HG03571 (cell line): ENCODE measurements around the gene CCDC82.
"Not testable (repeated sequence)": the region's sequence is repeated elsewhere in the genome, so short reads cannot be mapped to it uniquely, and the experiment has no call there.

Experiments used
- ATAC-seq: cut with Tn5 transposase; IDR thresholded peaks from one replicate; pipeline ENCODE4 v1.9.1; 2021; ENCODE audit not compliant: unreplicated experiment

CCDC82 gene

GRCh38 chr11:96389720-96390487 is at the start of gene CCDC82, which contains the start of gene JRKL:
TSS of gene CCDC82 (minus strand) at chr11:96389912. CDS start at chr11:96384747, 5,165 bp downstream.
TSS of gene JRKL (plus strand) at chr11:96390013. CDS start at chr11:96390650, 637 bp downstream.
- peak; percentile 94 for ATAC-seq

- not testable (repeated sequence) for ATAC-seq
Measured at GRCh38 chr11:96432654-96433053, 42.9 kb upstream of the CCDC82 start.

- no peak for ATAC-seq
Measured at GRCh38 chr11:96430668-96431067, 41.0 kb upstream of the CCDC82 start.

- no peak for ATAC-seq
Measured at GRCh38 chr11:96424693-96425092, 35.0 kb upstream of the CCDC82 start.

GRCh38 chr11:96413408-96413807 is 23.7 kb upstream of the CCDC82 start:
- no peak for ATAC-seq

DNA sequence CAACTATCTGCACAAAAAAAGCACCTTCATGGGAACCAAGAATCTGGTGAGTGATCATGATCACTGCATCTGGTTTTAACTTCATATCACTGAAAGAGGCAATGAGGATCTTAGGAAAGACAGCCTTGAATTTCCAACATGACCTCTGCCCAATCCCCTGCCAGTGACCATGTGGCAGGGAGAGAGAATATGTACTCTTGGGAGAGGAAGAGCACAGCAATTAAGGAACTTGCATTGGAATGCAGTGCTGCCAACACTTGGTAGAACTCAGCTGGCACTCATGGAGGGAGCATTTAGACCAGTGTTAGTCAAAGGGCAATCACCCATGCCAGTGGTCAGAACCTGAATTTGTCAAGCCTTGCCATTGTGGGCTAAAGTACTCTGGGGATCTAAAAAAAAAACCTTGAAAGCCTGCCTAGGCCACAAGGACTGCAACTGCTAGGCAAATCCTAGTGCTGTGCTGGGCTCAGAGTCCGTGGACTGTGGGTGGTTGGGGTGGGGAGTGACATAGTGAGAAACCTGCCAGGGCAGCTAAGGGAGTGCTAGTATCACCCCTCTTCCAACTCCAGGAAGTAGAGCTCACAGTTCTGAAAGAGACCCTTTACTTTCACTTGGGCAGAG is 23.2 kb upstream of the CCDC82 start:
- no peak for ATAC-seq

GRCh38 chr11:96411412-96411811 is 21.7 kb upstream of the CCDC82 start:
- ATAC-seq = not testable (repeated sequence)

- ATAC-seq = no peak
Measured at GRCh38 chr11:96400697-96401096, 11.0 kb upstream of the CCDC82 start.

GRCh38 chr11:96397863-96398262 is 8.2 kb upstream of the CCDC82 start:
- ATAC-seq = no peak

DNA sequence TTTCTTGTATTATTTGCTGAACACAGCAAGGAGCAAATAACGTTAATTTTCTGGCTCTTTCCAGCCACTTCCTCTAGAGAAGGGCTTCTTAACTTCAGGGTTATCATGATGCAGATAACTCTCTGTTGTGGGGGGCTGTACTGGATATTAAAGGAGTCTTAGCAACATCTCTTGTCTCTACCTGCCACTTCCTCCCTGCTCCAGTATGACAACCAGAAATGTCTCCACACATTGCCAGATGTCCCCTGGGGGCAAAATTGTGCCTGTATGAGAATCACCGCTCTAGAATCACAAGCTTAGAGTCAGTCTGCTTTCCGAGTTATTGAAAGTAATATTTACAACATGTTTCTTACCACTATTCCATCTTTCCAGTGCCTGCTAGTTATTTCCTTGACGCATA is 6.9 kb upstream of the CCDC82 start:
- ATAC-seq = no peak

- ATAC-seq = no peak
Measured at GRCh38 chr11:96394773-96395172, 5.1 kb upstream of the CCDC82 start.

DNA sequence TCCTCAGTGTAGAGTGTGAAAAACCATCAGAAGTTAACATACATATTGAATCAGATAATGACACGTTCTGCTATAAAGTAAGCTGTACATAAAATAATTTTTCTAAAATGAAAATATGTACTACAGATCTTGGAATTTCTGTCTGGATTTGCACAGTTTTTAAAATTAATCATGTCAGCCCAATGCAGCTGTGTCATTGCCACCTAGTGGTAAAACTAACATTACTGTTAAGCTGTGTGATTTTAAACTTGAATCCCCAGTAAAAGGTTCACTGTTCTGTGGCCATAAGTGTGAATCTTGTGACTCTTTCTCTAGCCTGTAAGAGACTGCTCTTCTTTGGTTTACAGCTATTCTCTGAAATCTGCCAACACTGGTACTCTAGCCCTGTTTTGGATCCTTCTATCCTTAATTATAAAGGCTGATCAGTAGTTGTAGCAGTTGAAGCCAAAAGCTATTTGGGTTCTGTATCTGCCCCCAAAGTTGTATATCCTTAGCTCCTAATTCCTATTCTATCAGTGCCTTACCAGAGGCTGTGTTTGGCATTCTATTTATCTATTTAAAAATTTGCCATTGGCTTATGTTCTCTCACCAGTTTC is 4.1 kb upstream of the CCDC82 start:
- no peak for ATAC-seq

DNA sequence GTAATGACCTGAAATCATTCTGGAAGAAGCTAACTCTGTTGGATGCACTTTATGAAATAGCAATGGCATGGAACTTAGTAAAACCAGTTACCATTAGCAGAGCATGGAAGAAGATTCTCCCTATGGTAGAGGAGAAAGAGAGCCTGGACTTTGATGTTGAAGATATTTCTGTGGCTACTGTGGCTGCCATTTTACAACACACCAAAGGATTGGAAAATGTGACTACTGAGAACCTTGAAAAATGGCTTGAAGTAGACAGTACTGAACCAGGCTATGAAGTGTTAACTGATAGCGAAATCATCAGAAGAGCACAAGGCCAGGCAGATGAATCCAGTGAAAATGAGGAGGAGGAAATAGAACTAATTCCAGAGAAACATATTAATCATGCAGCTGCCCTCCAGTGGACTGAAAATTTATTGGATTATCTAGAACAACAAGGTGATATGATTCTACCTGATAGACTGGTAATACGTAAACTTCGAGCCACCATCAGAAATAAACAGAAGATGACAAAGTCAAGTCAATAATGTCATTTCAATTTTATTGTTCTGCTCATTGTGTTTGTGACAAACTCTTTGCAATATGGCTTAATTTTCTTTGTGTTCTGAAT is 2.1 kb upstream of the CCDC82 start:
- ATAC-seq = no peak

DNA sequence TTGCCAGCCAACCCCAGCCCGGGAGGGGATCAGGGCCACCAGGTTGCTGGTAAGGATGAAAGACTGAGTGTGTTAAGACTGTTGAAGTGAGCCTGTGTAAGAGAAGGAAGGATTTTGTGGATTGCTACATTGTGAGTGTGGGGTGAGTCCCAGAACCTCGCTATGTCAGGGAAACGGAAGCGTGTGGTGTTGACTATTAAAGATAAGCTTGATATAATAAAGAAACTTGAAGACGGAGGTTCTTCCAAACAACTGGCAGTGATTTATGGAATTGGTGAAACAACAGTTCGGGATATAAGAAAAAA is 728 bp upstream of the CCDC82 start:
- ATAC-seq = no peak

DNA sequence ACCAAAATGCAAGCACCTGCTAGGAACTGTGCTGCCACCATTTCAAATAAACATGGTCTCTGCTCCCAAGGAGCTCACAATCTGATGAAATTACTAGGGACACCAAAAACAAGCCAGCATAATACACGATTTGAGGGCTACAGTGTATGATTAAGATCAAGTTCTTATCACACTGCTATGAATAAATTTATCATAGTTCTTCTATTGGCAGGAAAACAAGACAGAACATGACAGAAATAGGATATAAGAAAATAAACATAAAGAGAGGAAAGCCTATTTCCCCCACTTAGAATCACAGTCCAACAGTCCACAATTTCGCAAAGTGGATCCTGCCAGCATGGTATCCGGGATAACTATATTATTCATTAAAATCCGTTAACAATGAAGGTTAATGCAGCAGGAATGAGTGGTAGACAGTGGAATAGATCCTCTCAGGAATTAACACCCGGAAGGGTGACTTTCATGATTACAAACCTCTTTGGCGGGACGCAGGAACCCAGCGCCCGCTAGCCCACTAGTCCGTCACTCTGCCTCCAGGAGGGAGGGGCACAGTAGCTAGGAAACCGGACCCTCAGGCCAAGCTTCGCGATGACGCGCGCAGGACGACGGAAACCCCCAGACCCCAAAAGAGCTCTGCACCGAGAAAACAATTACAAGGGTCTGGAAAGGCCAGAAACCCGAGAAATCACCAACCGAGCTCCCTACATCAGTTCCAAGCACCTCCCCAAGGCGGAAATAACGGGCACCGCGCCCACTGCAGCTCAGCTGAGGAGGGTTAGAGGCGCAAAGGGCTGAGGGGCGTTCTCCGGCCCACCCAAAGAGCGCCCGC is 607 bp downstream of the CCDC82 start:
- ATAC-seq = peak; percentile 48

DNA sequence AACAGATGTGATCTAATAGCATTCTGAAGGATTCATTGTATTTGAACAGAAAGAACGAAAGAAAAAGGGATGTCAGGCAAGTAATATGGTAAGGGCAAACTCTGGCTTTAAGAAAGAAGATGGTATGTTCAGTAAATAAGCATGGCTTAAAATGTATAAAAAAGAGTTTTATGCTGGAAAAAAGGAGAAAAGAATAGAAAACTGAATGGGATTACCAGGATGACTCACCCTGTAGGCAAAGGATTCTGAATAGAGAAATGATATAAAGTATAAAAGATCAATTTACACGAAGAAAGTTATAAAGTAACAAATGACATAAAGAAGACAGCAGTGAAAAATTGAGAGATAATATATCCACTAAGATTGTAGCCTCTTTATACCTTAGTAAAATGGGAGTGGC is 4.5 kb downstream of the CCDC82 start:
- ATAC-seq = no peak

DNA sequence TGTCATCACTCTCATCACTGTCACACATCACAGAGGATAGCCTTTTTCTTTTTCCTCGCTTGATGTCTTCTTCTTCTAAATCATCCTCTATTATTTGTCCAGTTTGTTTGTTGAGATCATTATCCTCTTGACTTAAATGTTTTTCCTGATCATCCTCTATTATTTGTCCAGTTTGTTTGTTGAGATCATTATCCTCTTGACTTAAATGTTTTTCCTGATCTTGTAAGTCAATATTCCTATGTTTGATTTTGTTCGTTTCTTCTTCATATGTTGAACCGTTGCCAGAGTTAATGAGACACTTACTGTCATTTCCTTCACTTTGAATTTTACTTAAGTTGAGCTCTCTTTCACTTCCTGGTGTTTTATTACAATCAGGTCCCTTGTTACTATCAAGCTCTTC is 5.6 kb downstream of the CCDC82 start:
- no peak for ATAC-seq

- no peak for ATAC-seq
Measured at GRCh38 chr11:96376796-96377195, 12.9 kb downstream of the CCDC82 start.

GRCh38 chr11:96373826-96374225 is 15.9 kb downstream of the CCDC82 start:
- no peak for ATAC-seq

- no peak for ATAC-seq
Measured at GRCh38 chr11:96367342-96367741, 22.4 kb downstream of the CCDC82 start.

DNA sequence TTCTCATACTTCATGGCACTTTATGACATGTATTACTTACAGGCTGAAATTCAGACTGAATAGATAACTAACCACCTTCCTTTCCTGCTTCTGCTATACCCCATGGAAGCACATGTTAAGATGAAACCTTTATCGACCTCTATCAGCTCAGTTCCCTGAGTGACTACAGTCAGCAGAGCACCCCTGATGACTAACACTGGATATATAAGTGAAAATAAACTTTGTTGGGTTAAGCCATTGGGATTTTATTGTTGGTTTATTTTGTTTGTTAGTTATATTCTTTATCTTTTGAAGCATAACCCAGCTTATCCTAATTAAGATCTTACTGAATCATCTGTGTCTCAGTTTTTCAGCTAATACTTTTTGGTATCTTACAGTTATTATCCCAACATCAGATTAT is 23.7 kb downstream of the CCDC82 start:
- no peak for ATAC-seq
